Measurements from ENCODE around the gene AGAP3. TPM values are rescaled to one million over a fixed set of nuclear protein-coding genes. Genes with fewer than 3 reads are reported as not detected.

The AGAP3 gene
- total RNA-seq, 3 donors from 2014 or later (not counting 1 experiment from before 2014, with no cell fraction given), result 27.7 to 46.9 (median 42.8) TPM

DNA sequence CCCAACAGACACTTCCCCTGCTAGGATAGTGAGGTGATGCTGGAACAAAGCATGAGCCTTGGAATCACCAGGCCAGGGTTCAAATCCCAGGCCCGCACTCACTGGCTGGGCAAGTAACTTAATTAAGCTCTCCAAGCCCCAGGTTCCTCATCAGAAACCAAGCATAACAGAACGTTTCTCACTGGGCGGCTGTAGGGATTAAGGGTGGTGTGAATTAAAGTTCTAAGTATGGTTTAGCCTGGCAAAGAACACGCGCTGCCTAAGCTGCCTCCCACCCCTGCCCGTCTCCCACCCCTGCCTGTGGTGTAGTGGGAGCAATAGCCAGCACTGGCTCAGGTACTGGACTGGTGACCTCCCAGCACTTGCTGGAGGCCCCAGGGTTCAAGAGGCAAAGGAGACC is 21.3 kb upstream of the AGAP3 start:
- TF ChIP-seq, protein P1, sequence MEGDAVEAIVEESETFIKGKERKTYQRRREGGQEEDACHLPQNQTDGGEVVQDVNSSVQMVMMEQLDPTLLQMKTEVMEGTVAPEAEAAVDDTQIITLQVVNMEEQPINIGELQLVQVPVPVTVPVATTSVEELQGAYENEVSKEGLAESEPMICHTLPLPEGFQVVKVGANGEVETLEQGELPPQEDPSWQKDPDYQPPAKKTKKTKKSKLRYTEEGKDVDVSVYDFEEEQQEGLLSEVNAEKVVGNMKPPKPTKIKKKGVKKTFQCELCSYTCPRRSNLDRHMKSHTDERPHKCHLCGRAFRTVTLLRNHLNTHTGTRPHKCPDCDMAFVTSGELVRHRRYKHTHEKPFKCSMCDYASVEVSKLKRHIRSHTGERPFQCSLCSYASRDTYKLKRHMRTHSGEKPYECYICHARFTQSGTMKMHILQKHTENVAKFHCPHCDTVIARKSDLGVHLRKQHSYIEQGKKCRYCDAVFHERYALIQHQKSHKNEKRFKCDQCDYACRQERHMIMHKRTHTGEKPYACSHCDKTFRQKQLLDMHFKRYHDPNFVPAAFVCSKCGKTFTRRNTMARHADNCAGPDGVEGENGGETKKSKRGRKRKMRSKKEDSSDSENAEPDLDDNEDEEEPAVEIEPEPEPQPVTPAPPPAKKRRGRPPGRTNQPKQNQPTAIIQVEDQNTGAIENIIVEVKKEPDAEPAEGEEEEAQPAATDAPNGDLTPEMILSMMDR (IDR thresholded peaks at IDR 0.05), result no peak
- no peak for ATAC-seq

DNA sequence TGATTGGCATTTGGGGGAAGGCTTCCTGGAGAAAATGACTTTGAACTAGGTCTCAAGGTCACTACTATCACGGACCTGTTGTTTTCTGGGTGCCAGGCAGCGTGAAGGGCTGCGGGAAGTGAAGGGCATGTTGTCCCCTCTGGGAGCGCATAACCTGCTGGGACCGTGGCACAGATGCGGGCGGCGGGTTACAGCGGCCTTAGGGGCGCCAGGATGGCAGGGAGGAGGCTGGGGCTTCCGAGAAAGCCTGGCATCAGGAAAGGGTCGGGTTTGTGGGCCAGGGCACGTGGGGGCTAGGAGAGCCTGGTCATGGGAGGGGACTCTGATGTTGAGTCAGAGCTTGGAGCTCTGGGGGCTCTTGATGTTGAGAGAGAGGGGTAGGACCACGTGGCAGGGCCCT is 20.8 kb upstream of the AGAP3 start:
- DNase-seq (no peak), ATAC-seq (no peak)
- 96% methylated on average over 14 of the region's 14 CpGs for WGBS (ENCODE audit: insufficient coverage)
- peaks cover 7% of the 10 kb centered on the region for H3K4me1 ChIP-seq (ENCODE audit: control insufficient read depth, insufficient read depth, low read length)
- H3K27me3 ChIP-seq (ENCODE audit: control insufficient read depth, insufficient read depth, low read length), result no peaks in the 10 kb centered on the region
- no peaks in the 10 kb centered on the region for H3K9me3 ChIP-seq (ENCODE audit: control insufficient read depth, insufficient read depth, low read length)
- H3K4me1 Mint-ChIP-seq, result peaks cover 0 to 15% of the 10 kb centered on the region in 2 donors
- H3K27ac ChIP-seq (ENCODE audit: low read length), result no peak overlapping the region
- intact Hi-C loops (cut with micrococcal nuclease), result no loop called here
- H3K36me3 ChIP-seq (ENCODE audit: control insufficient read depth, insufficient read depth, low read length), result peaks cover 38% of the 10 kb centered on the region
- no peak overlapping the region for H3K4me3 Mint-ChIP-seq
- no peaks in the 10 kb centered on the region for H3K27me3 Mint-ChIP-seq (ENCODE audit: low read depth in 2 of 2)
- no peak overlapping the region for H3K27ac Mint-ChIP-seq
- H3K36me3 Mint-ChIP-seq, result no peaks in the 10 kb centered on the region
- no peak overlapping the region for H3K4me3 ChIP-seq (ENCODE audit: low read length)
- TF ChIP-seq, protein P1 (IDR thresholded peaks at IDR 0.05), result no peak
- no peaks in the 10 kb centered on the region for H3K9me3 Mint-ChIP-seq

More for the DNA sequence above, 21.3 kb upstream of the AGAP3 start:
- 92% methylated on average over 4 of the region's 6 CpGs for WGBS (ENCODE audit: insufficient coverage)
- Histone ChIP-seq H3K36me3 (ENCODE audit: control insufficient read depth, insufficient read depth, low read length) (peaks cover 33% of the 10 kb centered on the region), H3K27ac (ENCODE audit: low read length) (no peak overlapping the region), H3K9me3 (ENCODE audit: control insufficient read depth, insufficient read depth, low read length) (no peaks in the 10 kb centered on the region), H3K4me3 (ENCODE audit: low read length) (no peak overlapping the region), H3K4me1 (ENCODE audit: control insufficient read depth, insufficient read depth, low read length) (peaks cover 12% of the 10 kb centered on the region), H3K27me3 (ENCODE audit: control insufficient read depth, insufficient read depth, low read length) (no peaks in the 10 kb centered on the region)
- H3K4me1 Mint-ChIP-seq, result peaks cover 0 to 20% of the 10 kb centered on the region in 2 donors
- DNase-seq, result no peak
- H3K27me3 Mint-ChIP-seq (ENCODE audit: low read depth in 2 of 2), result no peaks in the 10 kb centered on the region
- H3K9me3 Mint-ChIP-seq, result no peaks in the 10 kb centered on the region
- no peak overlapping the region for H3K4me3 Mint-ChIP-seq
- no peak overlapping the region for H3K27ac Mint-ChIP-seq
- H3K36me3 Mint-ChIP-seq, result no peaks in the 10 kb centered on the region
- intact Hi-C loops (cut with micrococcal nuclease), result no loop called here

DNA sequence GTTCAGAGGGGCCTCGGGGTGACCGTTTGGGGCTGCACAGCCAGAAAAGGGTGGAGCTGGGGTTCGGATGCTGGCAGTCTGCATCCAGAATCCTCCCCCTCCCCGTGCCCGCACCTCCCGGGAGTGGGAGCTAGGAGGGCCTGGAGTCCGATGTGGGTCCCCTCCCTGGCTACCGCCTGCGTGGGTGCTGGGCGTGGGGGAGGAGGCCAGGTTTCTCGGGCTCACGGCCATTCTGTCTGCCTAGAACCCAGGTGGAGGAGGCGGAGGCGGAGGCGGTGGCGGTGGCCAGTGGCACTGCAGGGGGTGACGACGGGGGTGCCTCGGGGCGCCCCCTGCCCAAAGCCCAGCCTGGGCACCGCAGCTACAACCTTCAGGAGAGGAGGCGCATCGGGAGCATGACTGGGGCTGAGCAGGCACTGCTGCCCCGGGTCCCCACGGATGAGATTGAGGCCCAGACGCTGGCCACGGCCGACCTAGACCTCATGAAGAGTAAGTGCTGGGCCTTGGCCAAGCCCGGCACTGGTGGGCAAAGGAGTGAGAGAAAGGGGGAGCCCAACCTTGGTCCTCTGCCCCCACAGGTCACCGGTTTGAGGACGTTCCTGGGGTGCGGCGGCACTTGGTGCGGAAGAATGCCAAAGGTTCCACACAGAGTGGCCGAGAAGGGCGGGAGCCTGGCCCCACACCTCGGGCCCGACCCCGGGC is 19.9 kb upstream of the AGAP3 start:
- Mint-ChIP-seq H3K4me3 (no peak overlapping the region), H3K27me3 (ENCODE audit: low read depth in 2 of 2) (no peaks in the 10 kb centered on the region), H3K4me1 (peaks cover 0 to 6% of the 10 kb centered on the region in 2 donors), H3K9me3 (no peaks in the 10 kb centered on the region), H3K36me3 (no peaks in the 10 kb centered on the region), H3K27ac (no peak overlapping the region)
- Histone ChIP-seq H3K4me3 (ENCODE audit: low read length) (no peak overlapping the region), H3K36me3 (ENCODE audit: control insufficient read depth, insufficient read depth, low read length) (peaks cover 45% of the 10 kb centered on the region), H3K4me1 (ENCODE audit: control insufficient read depth, insufficient read depth, low read length) (no peaks in the 10 kb centered on the region), H3K9me3 (ENCODE audit: control insufficient read depth, insufficient read depth, low read length) (no peaks in the 10 kb centered on the region), H3K27me3 (ENCODE audit: control insufficient read depth, insufficient read depth, low read length) (no peaks in the 10 kb centered on the region), H3K27ac (ENCODE audit: low read length) (no peak overlapping the region)
- intact Hi-C loops (cut with micrococcal nuclease), result no loop called here
- DNase-seq, result no peak
- TF ChIP-seq, protein P1 (IDR thresholded peaks at IDR 0.05), result no peak
- 98% methylated on average over 39 of the region's 39 CpGs for WGBS (ENCODE audit: insufficient coverage)
- no peak for ATAC-seq
